K562 (cell line): ENCODE results near the gene PHACTR3.

ENCODE experiments used
- CTCF ChIP-seq, 3 experiments: IDR thresholded peaks in 2 of 3; conservative IDR thresholded peaks in 1 of 3; 2 replicates each; pipeline ENCODE4 v1.5.1; 2011 to 2012; ENCODE audit warnings: low read length in 3 of 3, mild to moderate bottlenecking in 3 of 3, control low read depth in 2 of 3, improper control_type of control experiment in 1 of 3, inconsistent platforms in 1 of 3, low read depth in 1 of 3, mixed read lengths in 1 of 3, moderate library complexity in 1 of 3; ENCODE audit not compliant: insufficient read depth in 2 of 3
- E2F1 ChIP-seq: sonication (generic); formaldehyde crosslinking; IDR thresholded peaks from 2 replicates; pipeline ENCODE4 v1.8.1; 2023; ENCODE audit warnings: mild to moderate bottlenecking, missing genetic modification reagents, moderate library complexity
- ZNF143 ChIP-seq: sonication (generic); formaldehyde crosslinking; IDR thresholded peaks from 2 replicates; pipeline ENCODE4 v1.9.0; 2022; ENCODE audit warnings: mild to moderate bottlenecking, missing genetic modification reagents
- ZNF512 ChIP-seq: IDR thresholded peaks from 2 replicates; pipeline ENCODE4 v1.6.1; 2016; ENCODE audit warnings: missing genetic modification characterization, missing compliant biosample characterization

- TF ChIP-seq CTCF (IDR thresholded peaks at IDR 0.05 in 2 of 3, conservative IDR thresholded peaks at IDR 0.05 in 1 of 3; ENCODE audit: insufficient read depth in 2 of 3, low read depth in 1 of 3, low read length in 3 of 3) (no peak), ZNF512 (no peak), ZNF143 (CRISPR knock-in tag) (no peak), E2F1 (CRISPR knock-in tag) (no peak)
These were observed 62.8 kb downstream of the PHACTR3 start for GRCh38 chr20:59667131-59667530.
